ENCODE measurements around the gene CNOT6L. TPM values are rescaled to one million over a fixed set of nuclear protein-coding genes. Genes with fewer than 3 reads are reported as not detected.

CNOT6L gene
- total RNA-seq, 1 experiment from 2014 or later: 14.5 TPM

GRCh38 chr4:77740480-77740879 lies 78.7 kb downstream of the CNOT6L start:
- Histone ChIP-seq H2AFZ (ENCODE audit: low read length) (no peak overlapping the region), H3K27me3 (ENCODE audit: insufficient read depth, low read length) (no peaks in the 10 kb centered on the region), H4K20me1 (ENCODE audit: control insufficient read depth, insufficient read depth, insufficient read length) (no peaks in the 10 kb centered on the region), H3K9ac (ENCODE audit: extremely low read depth, insufficient read length, low read length) (no peak overlapping the region), H2BK20ac (ENCODE audit: low read depth, low read length, poor library complexity, severe bottlenecking) (no peak overlapping the region), H3K14ac (ENCODE audit: insufficient read depth, low read length) (no peak overlapping the region), H2BK5ac (ENCODE audit: insufficient read length, low read length) (no peak overlapping the region), H4K5ac (ENCODE audit: insufficient read length, low read depth, low read length) (no peak overlapping the region), H2BK15ac (ENCODE audit: low read depth, low read length) (no peak overlapping the region), H2BK12ac (ENCODE audit: insufficient read length, low read depth, low read length) (no peak overlapping the region), H3K23me2 (ENCODE audit: insufficient read length, low read depth, low read length, poor library complexity, severe bottlenecking) (no peaks in the 10 kb centered on the region), H4K8ac (replicated peaks; ENCODE audit: insufficient read length, low read depth, low read length) (no peak overlapping the region), H3K9me3 (ENCODE audit: control insufficient read depth, low read depth, low read length) (no peaks in the 10 kb centered on the region), H3K79me1 (ENCODE audit: insufficient read depth, low read depth, low read length, poor library complexity, severe bottlenecking) (no peaks in the 10 kb centered on the region), H3K18ac (ENCODE audit: insufficient read length, low read depth, low read length) (no peak overlapping the region), H2AK5ac (ENCODE audit: insufficient read length, low read length) (no peak overlapping the region), H3K4ac (ENCODE audit: low read depth, low read length) (no peak overlapping the region), H3K79me2 (ENCODE audit: insufficient read depth, low read length) (no peaks in the 10 kb centered on the region), H2BK120ac (ENCODE audit: low read depth, low read length, poor library complexity, severe bottlenecking) (no peak overlapping the region), H3K4me2 (ENCODE audit: insufficient read depth, insufficient read length, low read length) (no peak overlapping the region), H3K23ac (ENCODE audit: insufficient read length, low read depth, low read length) (no peak overlapping the region), H3T11ph (ENCODE audit: low read length) (no peak overlapping the region), H3K4me1 (ENCODE audit: insufficient read depth, low read length) (no peaks in the 10 kb centered on the region), H3K56ac (ENCODE audit: insufficient read length, low read depth, low read length) (no peak overlapping the region), H4K91ac (ENCODE audit: insufficient read length, low read depth, low read length) (no peak overlapping the region), H3K27ac (ENCODE audit: insufficient read length, low read depth, low read length) (no peak overlapping the region)
- Mint-ChIP-seq H3K9me3 (no peaks in the 10 kb centered on the region), H3K4me1 (peaks cover under 1 to 1% of the 10 kb centered on the region in 2 experiments; a peak in 1 of 4 replicates), H3K27me3 (ENCODE audit: low read depth) (no peaks in the 10 kb centered on the region), H3K27ac (no peak overlapping the region), H3K4me3 (no peak overlapping the region), H3K36me3 (ENCODE audit: insufficient read depth in 1 of 3, low read depth in 3 of 3) (0 out of 7 replicates have a peak, but pooled peaks cover 0 to 2% (median 0%) of the 10 kb centered on the region in 3 experiments)
- no CpG with 5 or more reads among the region's 4 CpGs for WGBS (ENCODE audit: extremely low coverage, insufficient read length, low lambda C conversion rate)
- DNase-seq: no peak
- TF ChIP-seq CTCF (conservative IDR thresholded peaks at IDR 0.05): no peak

All from H9 (cell line).